ENCODE data around the gene PTAFR.

DNA sequence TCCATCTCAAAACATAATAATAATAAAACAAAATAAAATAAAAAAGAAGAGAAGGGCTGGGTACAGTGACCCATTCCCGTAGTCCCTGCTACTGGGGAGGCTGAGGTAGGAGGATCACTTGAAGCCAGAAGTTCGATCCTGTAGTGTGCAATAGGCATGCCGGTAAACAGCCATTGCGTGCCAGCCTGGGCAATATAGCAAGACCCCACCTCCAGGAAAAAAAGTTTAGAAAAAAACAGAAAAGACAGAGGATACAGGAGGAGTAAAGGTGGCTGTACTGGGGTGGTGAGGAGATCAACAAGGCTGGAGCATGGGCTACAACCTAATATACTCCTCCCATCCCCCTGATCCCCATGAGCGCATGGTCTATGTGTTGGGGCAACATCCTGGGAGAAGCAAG, 30.8 kb downstream of the PTAFR start:
- TF ChIP-seq, protein P1, sequence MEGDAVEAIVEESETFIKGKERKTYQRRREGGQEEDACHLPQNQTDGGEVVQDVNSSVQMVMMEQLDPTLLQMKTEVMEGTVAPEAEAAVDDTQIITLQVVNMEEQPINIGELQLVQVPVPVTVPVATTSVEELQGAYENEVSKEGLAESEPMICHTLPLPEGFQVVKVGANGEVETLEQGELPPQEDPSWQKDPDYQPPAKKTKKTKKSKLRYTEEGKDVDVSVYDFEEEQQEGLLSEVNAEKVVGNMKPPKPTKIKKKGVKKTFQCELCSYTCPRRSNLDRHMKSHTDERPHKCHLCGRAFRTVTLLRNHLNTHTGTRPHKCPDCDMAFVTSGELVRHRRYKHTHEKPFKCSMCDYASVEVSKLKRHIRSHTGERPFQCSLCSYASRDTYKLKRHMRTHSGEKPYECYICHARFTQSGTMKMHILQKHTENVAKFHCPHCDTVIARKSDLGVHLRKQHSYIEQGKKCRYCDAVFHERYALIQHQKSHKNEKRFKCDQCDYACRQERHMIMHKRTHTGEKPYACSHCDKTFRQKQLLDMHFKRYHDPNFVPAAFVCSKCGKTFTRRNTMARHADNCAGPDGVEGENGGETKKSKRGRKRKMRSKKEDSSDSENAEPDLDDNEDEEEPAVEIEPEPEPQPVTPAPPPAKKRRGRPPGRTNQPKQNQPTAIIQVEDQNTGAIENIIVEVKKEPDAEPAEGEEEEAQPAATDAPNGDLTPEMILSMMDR (IDR thresholded peaks at IDR 0.05), result no peak
- TF ChIP-seq POLR2AphosphoS5 (IDR thresholded peaks at IDR 0.05), result no peak
- TF ChIP-seq POLR2A (IDR thresholded peaks at IDR 0.05), result no peak
